ENCODE results near the gene GPHA2.

The GPHA2 gene

DNA sequence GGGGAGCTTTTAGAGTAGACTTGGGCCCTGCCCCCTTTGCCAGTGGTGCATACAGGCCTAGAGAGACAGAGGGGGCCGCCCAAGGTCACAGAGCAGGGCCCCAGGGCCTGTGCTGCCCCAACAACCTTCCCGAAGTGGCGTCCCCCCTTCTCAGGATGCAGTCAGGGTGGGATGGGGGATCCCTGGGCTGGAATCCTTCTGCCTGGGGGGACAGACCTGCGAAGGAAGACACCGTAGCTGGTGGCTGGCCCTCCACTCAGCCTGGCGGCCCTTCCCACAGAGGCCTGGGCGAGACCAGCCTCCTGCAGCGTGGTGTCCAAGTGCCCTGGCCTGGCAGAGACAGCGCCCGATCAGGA is 42.9 kb downstream of the GPHA2 start:
- no peak for DNase-seq (ENCODE audit: extremely low read depth, low read depth)
- no peak overlapping the region for H3K4me3 ChIP-seq (replicated peaks; ENCODE audit: low read depth, low read length)
- no peak for TF ChIP-seq CTCF (IDR thresholded peaks at IDR 0.05; ENCODE audit: low read depth, low read length, missing control alignments)

DNA sequence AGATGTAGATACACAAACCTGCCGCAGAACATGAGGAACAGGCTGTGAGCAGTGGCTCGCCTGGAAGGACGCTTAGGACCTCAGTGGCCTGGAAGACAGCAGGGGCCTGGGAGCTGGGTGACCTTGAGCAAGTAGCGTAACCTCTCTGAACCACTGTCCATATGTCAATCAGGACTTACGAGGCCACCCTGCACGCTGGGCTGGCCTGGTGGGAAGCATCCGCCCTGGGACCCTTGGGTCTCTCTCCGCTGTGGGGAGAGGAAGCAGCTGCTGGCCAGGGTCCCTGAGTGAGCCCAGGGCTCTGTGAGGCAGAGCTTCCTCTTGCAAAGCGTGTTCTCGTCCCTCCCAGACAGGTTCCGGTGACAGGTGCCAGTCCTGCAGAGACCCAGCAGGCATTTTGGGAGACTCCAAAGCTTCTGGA is 43.3 kb downstream of the GPHA2 start:
- H3K4me3 ChIP-seq (replicated peaks; ENCODE audit: low read depth, low read length), result no peak overlapping the region
- TF ChIP-seq CTCF (IDR thresholded peaks at IDR 0.05; ENCODE audit: low read depth, low read length, missing control alignments), result no peak
- no peak for DNase-seq (ENCODE audit: extremely low read depth, low read depth)

GRCh38 chr11:64891880-64892279 is 43.8 kb downstream of the GPHA2 start:
- TF ChIP-seq CTCF (IDR thresholded peaks at IDR 0.05; ENCODE audit: low read depth, low read length, missing control alignments), result no peak
- DNase-seq (ENCODE audit: extremely low read depth, low read depth), result no peak
- no peak overlapping the region for H3K4me3 ChIP-seq (replicated peaks; ENCODE audit: low read depth, low read length)

- H3K4me3 ChIP-seq (replicated peaks; ENCODE audit: low read depth, low read length), result no peak overlapping the region
- no peak for TF ChIP-seq CTCF (IDR thresholded peaks at IDR 0.05; ENCODE audit: low read depth, low read length, missing control alignments)
These were observed 44.4 kb downstream of the GPHA2 start for GRCh38 chr11:64891215-64891848.

GRCh38 chr11:64890522-64890939 is 45.2 kb downstream of the GPHA2 start:
- no peak for DNase-seq (ENCODE audit: extremely low read depth, low read depth)
- H3K4me3 ChIP-seq (replicated peaks; ENCODE audit: low read depth, low read length), result no peak overlapping the region
- no peak for TF ChIP-seq CTCF (IDR thresholded peaks at IDR 0.05; ENCODE audit: low read depth, low read length, missing control alignments)

More at GRCh38 chr11:64891215-64891848, 44.4 kb downstream of the GPHA2 start:
- no peak for DNase-seq (ENCODE audit: extremely low read depth, low read depth)

DNA sequence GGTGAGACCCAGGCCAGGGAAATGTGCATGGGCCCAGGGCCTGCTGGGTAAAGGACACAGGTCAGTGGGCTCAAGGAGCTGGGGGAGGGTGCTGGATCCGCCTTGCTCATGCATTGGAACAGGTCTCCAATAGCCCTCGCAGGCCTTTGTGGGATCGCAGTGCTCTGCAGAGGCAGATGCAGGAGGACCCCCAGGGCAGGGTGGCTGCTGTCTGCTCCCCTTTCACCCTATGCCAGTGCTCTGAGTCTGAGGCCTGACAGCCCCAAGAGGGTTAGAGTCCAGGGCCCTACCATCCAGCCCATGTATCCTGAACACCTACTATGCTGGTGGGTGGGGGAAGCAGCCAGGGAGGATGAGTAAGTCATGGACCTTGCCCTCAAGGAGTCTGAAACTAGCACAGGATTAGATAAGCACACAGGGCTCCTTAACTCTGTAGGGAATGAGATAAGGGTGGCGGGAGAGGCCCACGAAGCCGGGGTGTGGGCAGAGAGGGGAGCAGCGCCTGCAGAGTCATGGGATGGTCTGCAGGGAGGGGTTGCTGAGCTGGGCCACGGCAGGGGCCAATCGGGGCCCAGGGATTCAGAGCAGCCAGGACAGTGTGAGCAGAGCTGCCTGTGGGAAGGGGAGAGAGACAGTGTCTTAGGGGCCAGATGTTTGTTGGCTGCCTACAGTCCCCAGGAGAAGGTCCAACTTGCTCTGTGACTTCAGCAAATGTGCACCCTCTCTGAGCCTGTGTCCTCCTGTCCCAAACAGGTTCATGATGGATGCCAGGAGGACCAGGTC is 46.8 kb downstream of the GPHA2 start:
- H3K4me3 ChIP-seq (replicated peaks; ENCODE audit: low read depth, low read length), result no peak overlapping the region
- DNase-seq (ENCODE audit: extremely low read depth, low read depth), result no peak
- TF ChIP-seq CTCF (IDR thresholded peaks at IDR 0.05; ENCODE audit: low read depth, low read length, missing control alignments), result no peak

Data from HFF-Myc (cell line).